GDM1 (cell line): ENCODE results near the gene MX1.

Source experiments
- DNase-seq: peaks from one replicate; lab custom pipeline; 2025; lab: John Stamatoyannopoulos, UW

MX1 gene

GRCh38 chr21:41425954-41426675 is at the start of gene MX1:
Gene MX1 (plus strand): TSS chr21:41426239. CDS start chr21:41432071, 5,832 bp downstream.
- no peak for DNase-seq

GRCh38 chr21:41377715-41378114 is 48.3 kb upstream of the MX1 start:
- DNase-seq = no peak

DNA sequence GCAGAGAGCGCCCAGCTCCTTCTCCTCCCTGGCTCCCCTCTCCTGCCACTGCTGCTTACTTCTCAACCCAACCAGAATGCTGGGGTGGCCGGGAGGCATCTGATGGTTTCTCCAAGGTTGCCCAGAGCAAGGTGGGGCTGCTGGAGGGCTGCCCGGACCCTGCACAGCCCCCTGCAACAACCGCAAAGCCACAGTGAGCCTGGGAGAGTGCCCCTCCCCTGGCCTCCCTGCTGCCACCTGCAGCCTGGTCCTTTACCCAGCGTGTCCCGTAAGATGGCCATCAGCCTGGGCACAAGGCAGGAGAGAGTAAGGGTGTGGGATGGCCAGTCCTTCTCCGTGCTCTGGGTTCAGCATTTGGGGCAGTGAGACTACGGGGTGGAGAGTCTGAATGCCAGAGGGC is 47.2 kb upstream of the MX1 start:
- DNase-seq = no peak

GRCh38 chr21:41379901-41380300 is 46.1 kb upstream of the MX1 start:
- no peak for DNase-seq

GRCh38 chr21:41381731-41382130 is 44.3 kb upstream of the MX1 start:
- DNase-seq = no peak

DNA sequence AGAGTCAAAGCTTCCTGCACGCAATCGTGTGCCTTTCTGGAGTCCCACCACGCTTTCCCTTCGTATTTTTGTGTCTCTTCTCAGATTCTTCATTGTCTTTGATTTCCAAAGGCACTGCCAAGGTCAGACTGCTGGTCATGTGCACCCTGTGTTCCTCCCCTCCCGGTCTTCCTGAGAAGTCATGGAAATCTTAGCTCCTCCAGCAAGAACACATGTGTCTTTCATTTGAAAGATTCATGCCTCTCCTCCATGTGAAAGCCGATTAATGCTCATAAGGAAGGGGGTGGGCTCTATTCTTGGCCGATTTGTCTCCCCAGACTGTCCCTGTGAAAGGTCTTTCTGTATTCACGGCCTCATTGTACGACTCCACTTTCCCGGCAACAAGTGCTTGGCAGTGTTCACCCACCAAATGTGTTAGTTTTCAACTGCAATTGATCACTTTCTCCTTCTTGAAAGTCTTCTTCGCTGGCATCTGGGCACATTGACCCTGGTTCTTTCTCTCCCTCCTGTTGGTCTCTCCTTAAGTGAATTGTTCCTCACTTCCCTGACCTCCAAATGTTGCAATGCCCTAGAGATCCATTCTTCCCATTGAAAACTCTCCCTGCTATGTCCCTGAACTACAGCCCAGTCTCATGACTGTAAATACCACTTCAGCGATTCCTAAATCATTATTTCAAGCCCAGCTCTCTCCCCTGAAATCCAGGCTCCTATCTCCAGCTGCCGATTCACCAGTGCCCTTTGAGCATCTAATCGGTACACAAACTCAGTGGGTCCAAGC is 38.8 kb upstream of the MX1 start:
- no peak for DNase-seq

- DNase-seq = no peak
These were observed 38.2 kb upstream of the MX1 start for GRCh38 chr21:41387824-41388223.

- DNase-seq = no peak
These were observed 37.8 kb upstream of the MX1 start for GRCh38 chr21:41388259-41388658.

- no peak for DNase-seq
These were observed 35.9 kb upstream of the MX1 start for GRCh38 chr21:41390043-41390639.

DNA sequence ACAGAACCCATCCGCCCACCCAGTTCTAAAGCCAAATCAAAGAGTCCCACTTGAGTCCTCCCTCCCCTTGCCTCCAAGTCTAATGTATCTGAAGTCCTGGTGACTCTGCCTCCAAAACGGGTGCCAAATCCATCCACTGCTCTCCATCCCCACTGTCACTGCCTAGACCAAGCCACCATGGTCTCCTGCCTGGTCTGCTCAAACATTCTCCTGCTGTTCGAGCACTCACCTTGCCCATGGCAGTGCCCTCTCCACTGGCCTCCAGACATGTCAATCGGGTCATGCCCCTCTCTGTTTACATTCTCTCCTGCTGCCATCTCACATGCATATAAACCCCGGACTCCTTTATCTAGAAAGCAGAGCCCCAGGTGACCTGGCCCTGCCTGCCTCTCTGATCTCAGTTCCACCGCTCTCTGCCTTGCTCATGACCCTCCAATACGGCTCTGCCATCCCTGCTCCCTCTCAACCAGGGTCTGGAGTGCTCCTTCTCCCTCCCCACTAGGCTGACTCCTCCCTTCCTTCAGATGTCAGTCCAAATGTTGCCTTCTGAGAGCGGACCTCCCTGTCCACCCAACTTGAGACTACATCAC is 32.1 kb upstream of the MX1 start:
- DNase-seq = no peak

DNA sequence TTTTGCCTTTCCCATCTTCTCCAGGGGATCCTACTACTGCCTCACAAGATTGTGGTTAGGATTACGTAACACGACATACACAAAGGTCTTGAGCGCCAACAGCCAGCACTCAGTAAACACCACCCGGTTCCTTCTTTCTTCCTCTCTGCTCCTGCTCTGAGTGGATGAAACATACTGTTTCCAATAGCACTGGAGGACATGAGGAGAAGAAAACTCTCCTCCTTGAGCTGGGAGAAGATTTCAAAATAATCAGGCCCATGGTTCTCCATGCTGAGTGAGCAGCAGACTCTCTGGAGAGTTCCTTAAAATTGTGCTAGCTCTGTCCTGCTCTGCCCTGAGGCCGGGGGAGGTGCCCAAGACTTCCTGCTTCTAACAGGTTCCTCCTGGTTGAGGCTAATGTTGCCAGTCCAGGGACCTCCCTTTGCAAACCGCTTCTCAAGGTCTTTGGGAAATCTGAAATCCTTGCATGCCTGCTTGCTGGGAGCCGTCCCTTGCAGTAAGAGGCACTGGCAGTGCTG is 29.4 kb upstream of the MX1 start:
- DNase-seq = peak; percentile 70

- DNase-seq = no peak
These were observed 28.6 kb upstream of the MX1 start for GRCh38 chr21:41397471-41397891.

GRCh38 chr21:41398251-41398650 is 27.8 kb upstream of the MX1 start:
- no peak for DNase-seq

DNA sequence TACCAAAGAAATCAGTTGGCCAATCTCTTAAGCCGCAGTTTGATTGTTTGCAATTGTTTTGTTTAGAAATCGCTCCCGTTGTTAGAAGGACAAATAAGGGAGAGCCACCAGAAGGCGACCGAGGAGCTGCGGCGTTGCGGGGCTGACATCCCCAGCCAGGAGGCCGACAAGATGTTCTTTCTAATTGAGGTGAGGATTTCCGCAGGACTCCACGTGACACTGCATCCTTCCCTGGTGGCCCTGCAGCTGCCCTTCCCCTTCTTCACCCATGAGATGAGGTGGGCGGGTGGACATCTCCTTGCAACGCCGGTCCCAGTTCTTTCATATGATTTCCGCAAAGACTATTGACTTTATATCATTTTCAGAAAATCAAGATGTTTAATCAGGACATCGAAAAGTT is 27.2 kb upstream of the MX1 start:
- no peak for DNase-seq

DNA sequence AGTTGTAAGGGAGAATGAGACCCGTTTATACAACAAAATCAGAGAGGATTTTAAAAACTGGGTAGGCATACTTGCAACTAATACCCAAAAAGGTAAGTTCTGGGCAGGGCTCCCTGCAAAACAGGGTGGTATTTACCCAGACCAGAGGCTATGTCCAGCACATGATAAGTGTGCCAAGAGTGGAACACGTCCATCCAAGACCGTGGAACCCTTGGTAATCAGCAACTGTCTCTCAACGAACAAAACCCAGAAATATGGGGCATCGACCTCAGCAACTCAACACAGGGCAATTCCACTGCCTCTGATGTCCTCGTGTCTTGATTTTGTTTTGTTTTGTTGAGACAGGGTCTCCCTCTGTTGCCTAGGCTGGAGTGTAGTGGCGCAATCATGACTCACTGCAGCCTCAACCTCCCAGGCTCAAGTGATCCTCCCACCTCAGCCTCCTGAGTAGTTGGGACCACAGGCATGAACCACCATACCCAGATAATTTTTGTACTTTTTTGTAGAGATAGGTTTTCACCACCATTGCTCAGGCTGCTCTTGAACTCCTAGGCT is 26.7 kb upstream of the MX1 start:
- DNase-seq = no peak

DNA sequence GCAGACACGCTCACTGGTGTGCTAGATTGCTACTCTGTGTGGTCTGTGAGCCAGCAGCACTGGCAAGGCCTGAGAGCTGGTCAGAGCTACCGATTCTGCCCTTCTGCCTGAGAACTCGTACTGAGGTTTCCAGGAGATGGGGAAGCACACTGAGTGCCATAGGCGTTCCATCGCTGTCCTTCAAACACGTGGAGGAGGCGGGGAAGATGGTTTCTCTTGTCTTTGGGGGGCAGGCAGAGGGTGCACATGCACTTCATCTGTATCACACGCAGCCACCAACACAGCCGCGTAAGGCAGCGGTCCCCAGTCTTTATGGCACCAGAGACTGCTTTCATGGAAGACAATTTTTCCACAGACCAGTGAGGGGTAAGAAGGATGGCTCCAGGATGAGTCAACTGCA is 23.8 kb upstream of the MX1 start:
- no peak for DNase-seq

DNA sequence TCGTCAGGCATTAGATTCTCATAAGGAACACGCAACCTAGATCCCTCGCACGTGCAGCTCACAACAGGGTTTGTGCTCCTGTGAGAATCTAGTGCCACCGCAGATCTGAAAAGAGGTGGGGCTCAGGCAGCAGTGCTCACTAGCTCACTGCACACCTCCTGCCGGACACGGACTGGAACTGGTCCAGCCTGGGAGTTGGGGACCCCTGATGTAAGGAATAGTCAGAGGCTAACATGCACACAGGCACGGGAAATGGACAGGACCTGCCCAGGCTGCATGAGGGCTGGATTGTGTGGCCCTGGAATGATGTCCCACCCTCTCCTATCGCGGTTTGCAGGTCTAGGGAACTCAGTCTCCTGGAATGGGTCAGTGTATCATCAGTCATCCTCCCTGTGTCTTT is 23.2 kb upstream of the MX1 start:
- no peak for DNase-seq

DNA sequence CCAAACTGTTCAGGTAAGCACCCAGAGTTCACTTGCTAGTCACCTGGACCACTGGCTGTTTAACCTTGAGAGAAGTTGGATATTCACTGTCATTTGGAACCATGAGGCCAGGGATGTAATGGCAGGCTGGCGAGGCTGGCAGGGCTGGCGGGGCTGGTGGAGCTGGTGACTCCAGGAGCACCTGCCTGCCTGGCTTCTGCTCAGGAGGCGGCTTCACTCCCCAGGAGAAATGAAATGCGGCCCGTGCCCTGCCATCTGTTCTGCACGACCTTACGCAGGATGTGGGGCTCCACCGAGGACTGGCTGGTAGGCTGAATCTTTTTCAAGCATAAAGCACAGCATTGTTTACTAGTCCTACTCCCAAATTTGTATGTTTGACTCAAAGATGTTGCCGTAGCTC is 22.7 kb upstream of the MX1 start:
- DNase-seq = no peak

GRCh38 chr21:41403966-41404365 is 22.1 kb upstream of the MX1 start:
- no peak for DNase-seq

DNA sequence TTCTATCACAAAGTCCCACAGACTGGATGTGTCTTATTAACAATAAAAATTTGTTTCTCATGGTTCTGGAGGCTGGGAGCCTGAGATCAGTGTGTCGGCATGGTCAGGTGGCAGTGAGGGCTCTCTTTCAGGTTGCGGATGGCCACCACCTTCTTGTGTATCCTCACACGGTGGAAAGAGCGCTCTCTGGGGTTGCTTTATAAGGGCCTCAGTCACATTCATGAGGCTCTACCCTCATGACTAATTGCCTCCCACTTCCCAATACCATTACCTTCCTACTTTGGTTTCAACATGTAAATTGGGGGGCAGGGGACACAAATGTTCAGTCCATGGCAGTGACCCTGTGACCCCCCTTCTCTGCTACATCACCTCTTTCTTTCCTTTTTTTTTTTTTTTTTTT is 20.7 kb upstream of the MX1 start:
- DNase-seq = no peak

GRCh38 chr21:41406340-41406739 is 19.7 kb upstream of the MX1 start:
- no peak for DNase-seq
